Measurements from ENCODE around the gene RUVBL2.
"Not testable (repeated sequence)": the region's sequence is repeated elsewhere in the genome, so short reads cannot be mapped to it uniquely, and the experiment has no call there.

Gene RUVBL2

GRCh38 chr19:49050376-49051033 lies 56.8 kb downstream of the RUVBL2 start:
- DNase-seq: not testable (repeated sequence)

- peak; percentile 59 to 64 for DNase-seq
These were observed 62.6 kb downstream of the RUVBL2 start for GRCh38 chr19:49056101-49056901.

DNA sequence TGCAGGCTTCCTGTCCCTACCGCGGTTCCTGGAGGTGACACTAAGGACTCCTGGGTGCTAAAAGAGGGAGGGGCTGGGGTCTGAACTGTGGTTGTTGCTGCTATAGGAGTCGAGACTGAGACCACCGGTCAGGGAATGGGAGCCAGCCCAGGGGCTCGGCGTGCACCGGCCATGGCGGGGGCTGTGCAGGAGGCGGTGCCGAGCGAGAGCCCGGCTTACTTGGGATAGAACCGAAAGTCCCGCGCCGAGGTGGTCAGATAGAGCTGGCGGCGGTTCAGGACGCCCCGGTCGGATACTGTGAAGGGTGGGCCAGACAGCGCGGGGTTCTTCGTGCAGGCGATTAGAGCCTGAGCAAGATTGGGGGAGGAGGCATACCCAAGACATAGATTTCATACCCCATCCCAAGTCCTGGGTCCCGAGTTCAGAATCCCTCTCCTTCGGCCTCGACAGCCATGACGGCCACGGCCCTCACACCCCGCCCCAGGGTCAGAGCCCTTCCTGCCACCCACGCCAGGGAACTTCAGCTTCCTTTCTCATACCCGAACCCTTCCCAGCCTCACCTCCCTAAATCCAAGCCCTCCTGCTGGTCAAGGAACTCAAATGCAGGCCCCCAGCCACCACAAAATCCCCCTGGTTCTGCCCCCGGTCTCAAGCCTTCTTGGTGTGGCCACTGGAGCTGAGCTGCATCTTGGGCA lies 63.4 kb downstream of the RUVBL2 start:
- DNase-seq: not testable (repeated sequence)

GRCh38 chr19:49057636-49058234 lies 64.0 kb downstream of the RUVBL2 start, which contains the start of gene CGB7:
Gene CGB7, minus strand, starts transcription at chr19:49057749. Its CDS starts 2,374 bp downstream, at chr19:49055375.
- DNase-seq: peak; percentile 62 to 72

- peak in 1 of 2 experiments; percentile 45 for DNase-seq
These were observed 64.9 kb downstream of the RUVBL2 start for GRCh38 chr19:49058562-49058961.

DNA sequence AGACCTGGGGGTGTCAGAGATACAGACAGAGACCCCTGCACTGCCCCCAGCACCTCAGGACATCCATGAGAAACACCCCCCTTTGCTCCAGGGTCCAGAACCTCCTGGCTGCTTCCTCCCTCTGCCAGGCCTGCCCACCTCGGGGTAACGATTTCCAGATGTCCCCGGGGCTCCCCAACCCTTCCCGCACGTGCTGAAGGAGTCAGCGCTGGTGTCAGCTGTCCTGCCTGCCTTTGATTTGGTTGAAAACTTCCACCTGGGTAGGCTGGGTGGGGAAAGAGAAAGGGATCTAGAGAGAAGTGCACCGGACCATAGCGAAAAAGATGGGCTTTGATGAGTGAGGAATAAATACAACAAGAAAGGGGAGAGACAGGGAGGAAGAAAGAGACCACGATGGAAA lies 65.4 kb downstream of the RUVBL2 start:
- no peak for DNase-seq

DNA sequence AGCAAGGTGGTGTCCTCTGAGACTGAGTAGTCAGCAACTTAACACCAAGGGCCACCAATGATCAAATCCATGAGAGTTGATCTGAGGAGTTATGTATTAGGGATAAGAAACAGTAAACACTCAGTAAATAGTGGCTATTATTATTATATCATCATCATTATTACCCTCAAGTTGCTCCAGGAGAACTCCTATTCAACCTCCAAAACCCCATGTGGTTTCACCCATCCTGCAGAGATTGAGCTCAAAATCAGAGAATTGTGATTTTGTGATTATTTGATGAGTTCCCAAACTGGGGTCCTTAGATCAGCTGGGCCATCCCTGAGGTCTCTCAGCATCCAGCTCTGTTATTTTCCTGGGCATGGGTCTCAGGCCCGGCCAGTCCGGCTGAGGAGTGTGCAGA lies 67.3 kb downstream of the RUVBL2 start:
- DNase-seq: no peak

DNA sequence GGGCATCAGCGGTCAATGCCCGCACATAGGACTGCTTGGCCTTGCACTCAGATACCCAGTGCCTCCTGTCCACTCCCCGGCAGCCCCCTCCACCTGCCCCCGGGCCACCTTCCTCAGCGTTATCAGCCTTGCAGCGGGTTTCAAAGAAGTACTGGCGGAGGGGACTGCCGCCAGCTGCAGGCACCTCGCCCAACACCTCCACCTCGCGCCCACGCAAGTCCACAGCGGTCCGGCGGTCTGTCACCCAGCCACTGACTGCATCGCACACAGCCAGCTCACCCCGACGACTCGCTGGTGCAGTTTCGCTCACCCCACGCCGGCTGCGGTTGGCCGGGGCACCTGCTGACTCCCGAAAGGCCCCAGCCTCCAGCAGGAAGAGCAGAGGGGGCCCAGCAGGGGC lies 67.8 kb downstream of the RUVBL2 start:
- DNase-seq: no peak

DNA sequence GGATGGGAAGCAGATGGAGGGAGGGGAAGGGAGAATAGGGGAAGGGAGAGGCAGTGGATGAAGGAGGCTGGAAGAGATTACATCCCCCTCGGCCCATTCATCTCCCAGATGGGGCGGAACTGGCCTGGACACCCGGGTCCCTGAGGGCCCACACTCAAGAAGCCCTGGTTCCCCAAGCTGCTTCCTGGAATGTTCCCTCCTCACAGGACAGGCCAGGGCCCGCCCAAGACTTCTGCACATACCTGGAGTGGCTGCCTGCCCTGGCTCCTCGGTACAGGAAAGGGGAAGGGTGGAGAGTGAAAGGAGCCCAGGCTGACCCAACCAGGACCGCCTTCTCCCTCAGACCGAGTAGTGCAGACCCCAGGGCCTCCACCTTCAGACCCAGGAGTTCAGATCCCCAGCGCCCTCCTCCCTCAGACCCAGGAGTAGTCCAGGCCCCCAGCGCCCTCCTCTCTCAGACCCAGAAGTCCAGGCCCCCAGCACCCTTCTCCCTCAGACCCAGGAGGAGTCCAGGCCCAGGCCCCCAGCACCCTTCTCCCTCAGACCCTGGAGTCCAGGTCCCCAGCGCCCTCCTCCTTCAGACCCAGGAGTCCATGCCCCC lies 70.4 kb downstream of the RUVBL2 start:
- DNase-seq: no peak

DNA sequence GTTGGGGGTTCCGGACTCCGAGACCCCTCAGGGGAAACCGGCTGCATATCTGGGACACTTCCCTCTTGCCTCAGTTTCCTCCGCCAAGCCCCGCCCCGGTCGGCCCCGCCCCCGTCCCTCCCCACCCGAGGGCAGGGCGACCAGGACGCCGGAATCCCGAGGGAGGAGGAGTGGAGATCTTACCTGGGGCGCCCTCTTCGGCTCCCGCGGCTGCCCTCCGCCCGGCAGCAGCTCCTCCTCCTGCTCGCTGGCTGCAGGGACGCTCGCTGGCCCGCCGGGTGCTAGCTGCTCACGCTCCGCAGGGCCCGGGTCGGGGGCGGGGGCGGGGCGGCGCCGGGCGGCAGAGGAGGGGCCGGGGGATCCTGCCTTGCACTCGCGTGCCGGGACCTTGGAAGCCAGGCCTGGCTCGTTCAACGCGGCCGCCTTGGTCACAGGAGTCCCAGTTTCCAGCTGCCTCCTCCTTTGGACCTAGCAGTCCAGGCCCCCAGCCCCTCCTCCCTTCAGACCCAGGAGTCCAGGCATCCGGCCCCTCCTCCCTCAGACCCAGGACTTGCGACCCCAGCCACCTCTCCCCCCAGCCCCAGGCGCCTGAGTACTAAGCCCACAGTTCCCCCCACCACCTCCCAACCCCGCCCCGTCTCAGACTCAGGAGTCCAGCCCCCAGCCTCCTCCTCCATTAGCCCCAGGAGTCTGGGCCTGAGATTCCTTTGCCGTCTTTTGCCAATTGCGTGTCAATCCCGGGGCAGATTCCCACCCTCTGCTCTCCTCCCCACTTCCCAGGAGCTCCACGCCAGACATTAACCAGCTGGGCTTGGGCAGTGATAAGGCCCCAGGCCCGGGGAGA lies 71.3 kb downstream of the RUVBL2 start, which contains the start of gene NTF4:
Gene NTF4 (minus strand): TSS at position 51 of the 844 bp plus-strand sequence. CDS start 2,821 bp downstream, outside the sequence.
- DNase-seq: no peak

All from activated CD4-positive, alpha-beta T cell treated with anti-CD3 and anti-CD28 coated beads, Interleukin-2, amount 50 U/mL, for 48 hours (primary cell).